Measurements from ENCODE around the gene C3orf22. TPM values are rescaled to one million over a fixed set of nuclear protein-coding genes. Genes with fewer than 3 reads are reported as not detected.

Gene C3orf22
- total RNA-seq, 1 donor from 2014 or later, result not detected

DNA sequence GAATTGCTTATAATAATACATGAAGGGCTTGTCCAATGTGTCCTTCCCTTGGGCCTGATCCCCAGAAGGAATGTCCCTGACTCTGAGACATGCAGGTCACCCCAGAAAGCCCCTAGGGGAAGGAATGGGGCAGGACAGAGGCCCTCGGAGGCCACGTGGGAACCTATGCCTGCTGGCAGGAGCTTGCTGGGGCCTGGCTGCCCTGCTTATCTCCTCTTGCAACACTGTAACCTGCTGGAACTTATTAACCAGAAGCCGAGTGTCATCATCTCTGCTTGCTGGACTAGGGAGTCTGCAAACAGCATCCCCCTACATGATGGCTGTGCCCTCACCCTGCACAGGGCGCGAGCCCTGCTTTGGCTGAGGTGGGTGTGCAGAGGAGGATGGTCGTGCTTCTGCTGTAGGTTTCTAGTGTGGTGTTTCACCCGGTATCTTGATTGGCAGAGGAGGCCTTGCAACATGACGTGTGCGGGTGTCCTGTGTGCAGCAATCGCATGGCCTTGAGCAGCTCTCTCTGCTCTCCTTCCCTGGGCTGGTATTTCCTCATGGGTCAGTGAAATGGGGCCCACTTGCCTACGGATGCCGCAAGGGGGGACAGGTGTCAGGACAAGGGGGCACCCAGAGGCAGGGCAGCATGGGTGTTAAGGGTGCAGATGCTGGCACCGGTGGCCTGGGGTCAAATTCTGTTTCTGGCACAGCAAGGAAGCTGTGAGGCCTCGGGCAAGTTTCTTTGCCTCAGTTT lies 29.8 kb downstream of the C3orf22 start:
- peak; percentile 48 for ATAC-seq

DNA sequence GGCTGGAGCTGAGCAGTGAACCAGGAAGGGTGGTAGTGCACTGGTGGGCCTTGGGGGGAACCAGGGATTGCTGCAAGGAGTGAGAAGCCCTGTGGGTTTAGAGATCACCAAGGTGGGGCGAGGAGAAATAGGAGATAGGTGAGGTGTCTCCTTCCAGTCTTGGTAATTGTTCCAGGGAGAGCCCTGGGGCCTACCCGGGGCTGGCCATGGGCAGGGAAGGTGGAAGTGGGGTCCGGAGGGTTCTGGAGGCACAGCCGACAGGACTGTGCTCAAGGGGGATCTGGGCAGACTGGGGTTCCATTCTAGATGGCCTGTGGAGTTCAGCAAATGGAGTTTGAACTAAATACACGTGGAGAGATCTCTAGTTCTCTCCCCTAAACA lies 30.3 kb downstream of the C3orf22 start:
- ATAC-seq (no peak), DNase-seq (ENCODE audit: low spot score) (no peak)

More for the DNA sequence above, 29.8 kb downstream of the C3orf22 start:
- peak; percentile 93 for DNase-seq (ENCODE audit: low spot score)

DNA sequence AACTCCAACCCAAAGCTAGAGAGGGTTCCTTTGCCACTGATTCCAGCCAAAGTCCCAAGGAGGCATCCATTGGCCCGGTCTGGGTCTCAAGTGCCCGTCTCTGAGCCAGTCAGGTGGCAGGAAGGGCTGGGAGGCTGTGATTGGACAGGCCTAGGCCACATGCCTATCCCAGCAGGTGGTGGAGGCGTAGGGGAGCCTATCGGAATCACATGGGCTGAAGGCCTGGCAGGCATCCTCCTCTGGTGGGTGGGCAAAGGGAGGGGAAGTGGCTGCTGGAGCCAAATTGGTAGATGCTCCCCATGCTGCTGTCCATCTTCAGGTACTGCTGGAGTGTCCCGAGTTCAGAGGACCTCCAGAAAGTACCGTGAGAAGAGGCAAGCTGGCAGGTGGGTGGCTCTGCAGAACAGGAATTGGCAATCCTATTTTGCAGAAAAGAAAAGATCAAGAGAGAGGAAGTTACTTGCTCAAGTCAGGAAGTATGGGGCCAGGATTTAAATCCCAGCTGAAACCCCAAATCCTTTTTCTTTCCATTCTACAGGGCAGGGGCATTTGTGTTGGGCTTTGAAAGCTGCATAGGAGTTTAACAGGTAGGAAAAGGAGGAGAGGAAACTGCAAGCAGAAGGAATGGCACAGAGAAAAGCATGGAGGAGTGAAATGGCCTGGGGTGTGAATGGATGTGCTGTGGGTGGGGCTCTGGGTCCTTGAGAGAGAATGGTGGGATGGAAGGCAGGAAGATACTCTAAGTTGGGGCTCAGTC lies 31.1 kb downstream of the C3orf22 start:
- ATAC-seq, result no peak
- no peak for DNase-seq (ENCODE audit: low spot score)

DNA sequence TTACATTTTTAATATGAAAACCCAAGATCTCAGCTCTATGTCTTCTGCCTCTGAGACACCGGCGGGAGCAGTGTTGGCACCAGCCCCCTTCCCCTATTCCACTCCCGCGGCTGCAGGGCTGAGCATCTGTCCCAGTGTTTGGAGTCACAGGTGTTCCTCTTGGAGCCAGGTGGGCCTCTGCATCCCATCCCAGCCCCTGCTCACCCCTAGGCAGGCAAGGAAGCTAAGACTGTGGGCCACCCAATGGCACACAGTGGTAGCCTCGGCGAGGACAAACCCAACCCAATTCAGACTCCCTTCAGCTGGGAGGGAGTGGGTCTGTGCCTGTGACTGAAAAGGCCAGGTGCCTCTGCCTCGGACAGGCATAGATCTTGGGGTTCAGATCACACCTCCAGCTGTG lies 31.7 kb downstream of the C3orf22 start:
- ATAC-seq (no peak), DNase-seq (ENCODE audit: low spot score) (no peak)

DNA sequence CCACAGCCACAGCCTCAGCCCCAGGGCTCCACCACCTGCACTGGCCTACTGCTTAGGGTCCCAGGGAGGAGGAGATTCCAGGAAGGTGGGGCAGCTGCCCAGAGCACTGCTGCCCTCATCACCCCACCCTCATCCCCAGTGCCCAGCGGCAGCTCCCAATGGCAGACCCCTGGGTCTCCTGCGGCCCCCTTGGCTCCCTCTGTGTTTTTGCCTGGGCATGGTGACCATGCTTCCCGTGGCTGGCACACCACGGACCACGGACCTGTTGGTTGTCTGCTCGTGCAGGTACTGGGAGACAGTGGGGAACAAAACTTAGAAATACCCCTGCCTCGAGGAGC lies 32.1 kb downstream of the C3orf22 start:
- no peak for ATAC-seq
- no peak for DNase-seq (ENCODE audit: low spot score)

DNA sequence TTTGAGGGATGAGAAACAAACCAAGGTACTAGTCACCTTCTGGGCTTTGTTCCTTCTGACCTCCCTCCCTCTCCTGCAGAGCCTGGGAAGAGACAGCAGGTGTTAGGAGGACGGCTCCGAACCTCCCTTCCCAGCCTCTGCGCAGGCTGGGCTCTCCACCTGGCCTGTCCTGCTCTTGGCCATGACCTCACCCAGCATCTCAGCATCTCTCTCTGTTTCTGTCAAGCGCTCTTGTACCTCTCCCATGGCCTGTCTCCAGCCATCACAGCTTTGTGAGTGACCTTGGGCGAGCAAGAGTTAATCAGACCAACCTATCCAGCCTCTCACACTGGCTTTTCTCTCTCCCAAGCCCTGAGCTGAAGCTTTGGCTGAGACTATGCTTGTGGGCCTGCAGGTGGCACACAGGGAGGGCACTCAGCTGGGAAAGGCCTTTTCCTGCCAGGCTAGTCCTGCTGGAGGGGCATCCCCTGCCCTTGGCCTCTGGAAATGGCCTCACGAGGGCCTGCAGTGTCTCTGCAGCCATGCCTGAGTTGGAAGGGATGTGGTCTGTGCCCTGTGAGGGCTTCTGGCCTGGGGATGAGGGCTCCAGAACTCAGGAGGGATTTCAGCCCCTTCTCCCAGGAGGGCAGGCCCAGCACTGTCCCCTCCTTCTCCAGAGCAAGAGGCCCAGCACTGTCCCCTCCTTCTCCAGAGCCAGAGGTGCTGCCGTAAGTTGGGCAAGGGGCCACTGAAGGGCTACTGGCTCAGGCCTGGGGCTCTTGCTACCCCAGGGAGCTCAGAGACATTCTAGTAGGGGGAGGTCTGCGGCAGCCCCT lies 32.7 kb downstream of the C3orf22 start:
- DNase-seq (ENCODE audit: low spot score) (no peak), ATAC-seq (peak; percentile 3)

DNA sequence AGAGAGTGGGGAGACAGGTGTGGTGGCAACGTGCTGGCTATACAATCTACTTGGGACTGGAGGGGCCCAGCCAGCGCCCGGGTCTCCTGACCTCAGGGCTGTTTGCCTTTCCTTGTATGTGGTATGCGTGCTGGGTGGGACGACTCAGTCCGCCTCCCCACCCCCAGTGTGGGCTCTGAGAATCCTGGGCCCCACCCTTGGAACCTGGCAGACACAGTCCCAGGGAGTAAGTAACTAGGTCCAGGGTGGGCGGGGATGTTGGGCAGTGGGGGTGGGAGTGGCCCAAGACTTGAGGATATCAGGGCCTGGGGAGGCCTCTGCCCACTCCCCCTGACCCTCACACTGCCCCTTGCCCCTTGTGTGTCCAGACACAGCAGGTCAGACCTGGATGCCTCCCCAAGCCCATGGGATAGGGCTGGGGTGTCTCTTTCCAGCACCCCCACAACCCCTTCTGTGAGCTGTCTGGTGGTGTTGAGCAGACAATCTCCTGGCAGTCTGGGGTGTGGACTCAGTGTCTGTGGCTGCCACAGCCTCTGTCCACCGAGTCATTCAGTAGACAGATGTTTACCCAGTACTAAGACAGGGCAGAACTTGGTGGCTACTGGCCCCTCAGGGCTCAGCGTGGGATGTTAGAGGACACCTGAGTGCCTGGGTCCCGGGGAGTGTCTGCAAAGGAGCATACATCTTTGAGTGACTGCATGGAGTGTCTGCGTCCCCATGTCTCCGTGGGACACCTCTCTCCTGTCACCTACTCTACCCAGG lies 33.5 kb downstream of the C3orf22 start:
- DNase-seq (ENCODE audit: low spot score) (no peak), ATAC-seq (no peak)

DNA sequence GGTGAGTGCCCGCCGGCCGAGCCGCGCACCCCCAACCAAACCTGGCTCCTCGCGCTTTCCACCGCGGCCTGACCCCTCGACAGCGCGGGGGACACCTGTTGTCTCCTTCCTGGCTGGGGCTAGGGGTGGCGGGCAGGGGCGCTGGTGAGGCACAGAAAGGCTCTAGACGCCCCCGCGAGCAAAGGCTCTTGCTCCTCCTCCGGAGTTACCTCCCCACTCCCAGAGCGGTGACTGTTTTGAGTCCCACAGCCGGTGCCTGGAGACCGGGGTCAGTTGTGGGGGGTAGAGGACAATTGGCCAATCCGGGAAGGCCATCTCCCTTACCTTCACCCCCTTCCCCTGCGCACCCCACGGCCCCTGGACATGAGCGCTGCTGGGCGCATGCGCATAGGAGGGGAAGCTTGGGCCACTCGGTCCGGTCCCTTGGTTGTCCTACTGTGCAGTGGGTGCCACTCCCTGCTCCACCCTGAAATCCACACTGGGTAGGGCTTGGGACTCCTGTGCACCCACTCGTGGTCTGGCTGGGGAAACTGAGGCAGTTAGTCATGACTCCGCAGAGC lies 34.2 kb downstream of the C3orf22 start:
- ATAC-seq (peak; percentile 21), DNase-seq (ENCODE audit: low spot score) (peak; percentile 73)

DNA sequence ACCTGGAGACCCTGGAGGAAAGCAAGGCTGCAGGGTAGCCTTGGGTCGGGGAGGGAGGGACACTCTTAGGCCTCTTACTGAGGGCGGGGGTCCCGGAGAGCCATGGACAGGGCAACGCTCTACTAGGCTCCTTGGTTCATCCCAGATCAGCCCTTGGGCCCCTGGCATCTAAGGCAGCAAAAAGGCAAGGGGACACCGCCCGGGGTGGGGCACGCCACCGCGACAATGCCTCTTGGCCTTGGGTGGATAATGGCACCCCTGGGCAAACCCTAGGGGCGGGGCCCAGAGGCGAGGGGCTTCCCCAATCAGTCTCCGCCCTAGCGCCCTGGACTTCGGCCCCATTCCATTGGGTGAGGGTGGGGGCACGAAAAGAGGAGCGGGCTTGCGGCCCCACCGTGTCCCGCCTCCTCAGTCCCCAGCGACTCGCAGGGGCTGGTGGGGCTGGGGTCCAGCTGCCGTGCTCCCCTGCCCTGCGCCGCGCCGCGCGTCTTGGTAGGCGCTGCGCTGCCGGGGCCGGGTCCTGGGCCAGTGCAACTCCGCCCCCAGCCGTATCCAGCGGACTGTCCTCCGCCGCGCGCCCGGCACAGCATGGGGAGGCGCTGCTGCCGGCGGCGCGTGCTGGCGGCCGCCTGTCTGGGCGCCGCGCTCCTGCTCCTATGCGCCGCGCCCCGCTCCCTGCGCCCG lies 34.8 kb downstream of the C3orf22 start, which contains the start of gene CHST13:
Gene CHST13 (plus strand): TSS at position 411 of the 684 bp plus-strand sequence. CDS start 178 bp downstream, at position 589.
- DNase-seq (ENCODE audit: low spot score) (peak; percentile 95), ATAC-seq (peak; percentile 74)

DNA sequence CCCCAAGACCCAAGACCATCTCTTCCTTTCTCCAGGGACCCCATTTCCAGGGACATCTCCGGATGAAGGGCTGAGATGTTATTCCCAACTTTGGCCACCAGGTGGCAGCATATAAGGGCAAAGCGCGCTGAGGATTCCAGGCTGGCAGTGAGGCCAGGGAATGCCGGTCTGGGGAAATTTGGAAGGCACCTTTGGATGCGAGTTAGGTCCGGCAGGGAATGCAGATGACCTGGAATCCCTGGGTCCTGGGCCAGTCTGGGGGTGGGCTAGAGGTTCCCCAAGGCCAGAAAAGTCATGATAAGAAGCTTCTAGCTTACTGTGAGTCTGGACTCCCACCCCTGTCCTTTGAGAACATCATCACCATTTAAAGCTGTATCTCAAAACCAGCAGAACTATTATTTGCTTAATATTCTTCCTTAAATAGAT lies 36.4 kb downstream of the C3orf22 start:
- ATAC-seq (peak; percentile 18), DNase-seq (ENCODE audit: low spot score) (peak; percentile 76)

DNA sequence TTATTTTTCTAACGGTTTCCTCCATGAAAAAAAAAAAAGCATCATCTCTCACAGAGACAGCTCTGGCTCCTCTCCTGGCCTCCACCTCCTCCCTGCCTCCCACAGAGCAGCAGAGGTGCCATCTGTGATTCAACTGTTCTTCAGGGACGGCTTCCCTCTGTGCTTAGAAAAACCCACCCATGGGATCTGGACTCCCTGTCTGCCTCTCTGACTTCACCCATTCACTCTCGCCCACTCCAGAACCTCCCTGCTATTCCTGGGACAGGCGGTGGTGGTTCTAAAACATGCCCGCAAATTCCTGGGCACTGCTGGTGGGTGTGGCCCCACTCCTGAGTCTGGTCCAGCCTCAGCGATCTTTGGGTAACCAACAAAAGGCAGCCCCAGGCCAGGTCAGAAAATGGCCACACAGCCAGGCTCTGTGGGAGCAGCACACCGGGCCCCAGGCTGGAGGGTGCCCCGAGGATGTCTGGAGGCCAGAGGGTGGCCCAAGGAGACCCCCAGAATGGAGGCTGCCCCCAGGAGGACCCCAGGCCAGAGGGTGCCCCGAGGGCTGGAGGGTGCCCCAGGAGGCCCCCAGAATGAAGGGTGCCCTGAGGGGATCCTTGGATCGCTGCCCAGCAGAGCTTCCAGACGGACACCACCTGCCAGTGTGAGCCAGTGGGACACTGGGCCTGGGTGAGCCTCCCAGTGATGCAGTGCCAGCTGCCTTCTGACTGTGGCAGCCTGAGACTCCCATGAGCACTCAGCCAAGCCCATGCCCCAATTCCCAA lies 37.4 kb downstream of the C3orf22 start:
- DNase-seq (ENCODE audit: low spot score), result no peak
- ATAC-seq, result no peak

DNA sequence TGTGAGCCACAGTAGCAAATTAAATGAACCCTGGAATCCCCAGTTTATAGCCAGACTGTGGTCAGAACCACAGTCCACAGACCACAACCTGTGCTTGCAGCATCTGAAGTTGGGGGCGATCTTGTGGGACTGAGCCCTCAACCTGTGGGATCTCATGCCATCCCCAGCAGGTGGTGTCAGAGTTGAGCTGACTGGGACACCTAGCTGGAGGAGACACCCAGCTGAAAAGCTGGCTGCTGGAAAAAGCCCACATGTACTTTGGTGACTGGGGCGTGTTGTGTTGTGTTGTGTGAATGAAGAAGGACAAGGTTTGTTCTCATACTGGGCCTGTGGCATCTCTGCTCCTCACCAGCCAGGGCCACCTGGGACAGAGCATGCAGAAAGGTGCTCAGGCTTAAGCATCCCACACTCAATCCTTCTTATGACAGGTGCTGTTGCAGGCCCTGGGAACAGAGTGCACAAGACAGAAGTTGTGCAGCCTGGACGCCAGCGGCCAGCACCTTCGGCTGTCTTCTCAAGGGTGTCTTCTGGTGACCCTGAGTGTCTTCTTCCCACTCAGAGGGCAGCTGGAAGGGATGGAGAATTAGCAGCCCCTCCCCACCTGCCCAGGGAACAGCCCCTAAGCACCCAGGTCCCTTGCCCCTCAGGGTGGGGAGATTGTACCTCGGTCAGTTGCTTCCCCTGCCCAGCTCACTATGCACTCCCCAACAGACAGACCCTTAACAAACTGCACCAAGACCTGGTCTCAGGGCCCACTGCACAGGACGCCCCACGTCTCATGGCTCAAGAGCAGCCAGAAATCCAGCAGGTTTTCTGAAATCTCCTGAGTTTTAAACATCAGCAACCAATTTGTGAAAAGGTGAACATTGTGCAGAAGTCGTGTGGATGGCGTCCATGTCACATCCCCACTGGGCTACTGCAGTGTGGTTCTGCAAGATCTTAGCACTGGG lies 39.0 kb downstream of the C3orf22 start:
- DNase-seq (ENCODE audit: low spot score) (no peak), ATAC-seq (no peak)

DNA sequence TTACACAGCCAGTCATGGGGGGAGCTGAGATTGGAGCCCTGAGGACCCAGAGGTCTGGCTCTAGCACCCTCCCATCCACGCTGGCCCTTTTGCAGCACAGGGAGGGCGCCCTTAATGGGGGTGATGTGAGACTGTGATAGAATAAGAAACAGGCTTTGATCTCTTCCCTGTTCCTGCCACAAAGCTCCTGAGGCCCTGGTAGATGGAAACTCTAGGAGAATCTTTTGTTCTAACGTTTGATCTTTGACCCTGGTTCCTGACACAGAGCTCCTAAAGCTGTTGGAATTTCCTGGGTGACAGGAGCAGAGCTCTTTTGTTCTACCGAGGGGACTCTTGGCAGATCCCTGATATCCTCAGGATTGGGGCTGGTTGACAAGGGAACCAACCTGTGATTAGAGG lies 40.0 kb downstream of the C3orf22 start:
- ATAC-seq (no peak), DNase-seq (ENCODE audit: low spot score) (no peak)

DNA sequence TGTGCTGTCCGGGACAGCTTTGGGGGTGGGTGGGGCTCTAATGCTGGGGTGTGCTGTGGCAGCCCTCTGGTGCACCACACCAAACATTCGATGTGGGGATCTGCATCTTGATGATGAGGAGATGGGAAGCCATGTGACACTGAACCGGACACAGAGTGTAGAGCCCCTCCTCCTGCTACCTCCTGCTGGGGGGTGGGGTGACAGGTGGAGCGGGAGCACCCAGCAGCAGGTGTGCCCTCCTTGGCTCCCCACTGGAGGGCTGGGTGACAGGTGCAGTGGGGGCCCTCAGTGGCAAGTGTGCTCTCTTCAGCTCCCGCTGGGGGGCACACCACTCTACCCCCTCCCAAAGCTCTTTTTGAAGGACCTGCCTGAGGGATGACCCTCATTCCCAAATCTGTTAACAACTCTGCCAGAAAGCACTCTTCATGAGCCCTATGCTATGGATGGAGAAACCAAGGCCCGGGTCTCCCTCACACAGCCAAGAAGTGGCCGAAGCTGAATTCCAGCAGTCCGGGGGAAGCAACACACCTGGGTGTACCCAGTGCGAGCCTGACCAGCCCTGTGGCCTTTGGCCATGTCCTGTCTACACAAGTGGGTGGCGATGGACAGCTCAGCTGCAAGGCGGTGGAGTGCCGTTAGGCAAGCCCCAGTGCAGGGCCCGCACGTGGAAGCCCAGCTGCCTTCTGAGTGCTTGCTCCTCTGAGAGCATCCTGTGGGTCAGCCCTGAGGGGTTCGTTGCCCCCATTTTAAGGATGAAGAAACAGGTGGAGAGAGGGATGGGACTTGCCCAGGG lies 40.5 kb downstream of the C3orf22 start:
- DNase-seq (ENCODE audit: low spot score) (peak; percentile 88), ATAC-seq (peak; percentile 62)

DNA sequence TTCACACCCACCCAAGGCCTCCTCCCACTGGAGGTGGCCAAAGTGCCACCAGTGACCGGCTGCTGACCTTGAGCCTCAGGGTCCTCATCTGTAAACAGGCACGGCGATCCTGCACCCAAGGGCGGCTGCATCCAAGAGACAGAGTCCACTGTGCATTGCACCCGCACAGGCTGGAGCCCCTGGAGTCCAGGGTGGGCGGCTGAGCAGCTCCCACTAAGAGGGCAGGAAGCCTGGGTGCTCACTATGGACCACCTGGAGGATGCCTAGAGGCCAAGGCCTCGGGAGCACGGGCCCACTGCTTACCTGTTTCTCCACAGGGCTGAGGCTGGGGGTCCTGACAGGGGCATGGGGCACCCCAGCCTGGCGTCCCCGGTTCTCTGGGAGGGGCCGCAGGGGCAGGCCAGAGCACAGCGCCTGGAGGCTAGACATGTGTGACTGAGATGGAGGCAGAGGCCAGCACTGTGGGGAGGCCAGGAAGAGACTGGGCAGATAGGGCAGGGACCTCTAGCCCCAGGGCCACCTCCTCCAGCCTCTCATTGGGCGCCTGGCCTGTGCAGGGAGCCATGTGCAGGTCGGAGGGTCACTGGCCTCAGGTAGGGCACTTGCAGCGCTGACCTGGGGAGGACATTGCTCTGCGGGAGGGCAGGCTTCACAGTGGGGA lies 41.3 kb downstream of the C3orf22 start, which contains the start of gene UROC1:
Gene UROC1 (minus strand): TSS at position 483 of the 661 bp plus-strand sequence. CDS start 54 bp downstream, at position 429.
- peak; percentile 79 for ATAC-seq
- DNase-seq (ENCODE audit: low spot score), result peak; percentile 95

DNA sequence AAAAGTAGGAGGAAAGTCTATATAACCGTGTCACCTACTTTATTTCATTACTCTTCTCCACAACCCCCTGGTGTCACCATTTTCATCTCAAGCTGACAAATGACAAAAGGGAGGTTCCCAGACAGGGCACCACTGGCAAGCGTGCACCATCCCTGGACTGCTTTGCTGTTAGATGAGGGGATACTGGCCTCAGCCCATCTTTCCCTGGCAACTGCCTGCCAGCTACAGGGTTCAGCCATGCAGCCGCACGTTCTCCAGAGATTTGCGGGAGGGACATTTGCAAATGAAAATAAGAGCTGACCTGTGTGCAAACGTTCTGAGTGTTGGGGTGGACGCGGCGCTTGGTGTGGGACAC lies 41.8 kb downstream of the C3orf22 start:
- ATAC-seq (peak; percentile 0), DNase-seq (ENCODE audit: low spot score) (no peak)

All from left lobe of liver (tissue), 2 donors.